GM04504 (cell line): Measurements from ENCODE around the gene TGOLN2.
"Not testable (repeated sequence)": the region's sequence is repeated elsewhere in the genome, so short reads cannot be mapped to it uniquely, and the experiment has no call there.

Source experiments
- DNase-seq: peaks from one replicate; pipeline ENCODE4 v3.0.0-alpha.2; 2012; ENCODE audit warnings: low read depth

Gene TGOLN2

DNA sequence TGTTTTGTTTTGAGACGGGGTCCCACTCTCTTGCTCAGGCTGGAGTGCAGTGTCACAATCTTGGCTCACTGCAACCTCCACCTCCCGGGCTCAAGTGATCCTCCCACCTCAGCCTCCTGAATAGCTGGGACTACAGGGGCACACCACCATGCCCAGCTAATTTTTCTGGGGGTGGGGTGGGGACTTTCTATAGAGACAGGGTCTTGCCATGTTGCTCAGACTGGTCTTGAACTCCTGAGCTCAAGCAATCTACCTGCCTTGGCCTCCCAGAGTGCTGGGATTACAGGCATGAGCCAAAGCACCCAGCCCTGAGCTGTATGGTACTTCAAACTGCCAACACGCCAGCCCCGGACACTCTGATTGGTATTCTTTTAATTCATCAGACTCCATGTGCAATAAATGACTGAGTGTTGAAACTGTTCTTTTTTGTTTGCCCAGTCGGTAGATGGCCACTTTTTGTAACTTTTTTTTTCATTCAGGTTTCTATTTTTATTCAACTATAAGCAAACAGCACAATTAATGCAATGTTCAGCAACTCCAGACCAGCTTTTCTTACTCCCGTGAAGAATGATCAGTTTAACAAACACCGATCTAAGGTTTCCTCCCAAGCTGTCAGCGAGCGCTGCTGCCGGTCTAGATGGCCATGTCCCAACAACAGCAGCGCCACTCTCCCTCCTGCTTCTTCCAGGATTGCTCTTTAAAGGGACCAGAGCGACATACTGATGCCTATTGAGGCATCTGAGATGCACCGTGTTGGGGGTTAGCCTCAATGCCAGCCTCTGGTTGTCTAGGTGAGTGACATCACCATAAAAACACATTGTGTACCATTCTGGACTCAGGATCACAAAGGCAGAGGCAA lies 12.5 kb upstream of the TGOLN2 start:
- DNase-seq, result no peak

DNA sequence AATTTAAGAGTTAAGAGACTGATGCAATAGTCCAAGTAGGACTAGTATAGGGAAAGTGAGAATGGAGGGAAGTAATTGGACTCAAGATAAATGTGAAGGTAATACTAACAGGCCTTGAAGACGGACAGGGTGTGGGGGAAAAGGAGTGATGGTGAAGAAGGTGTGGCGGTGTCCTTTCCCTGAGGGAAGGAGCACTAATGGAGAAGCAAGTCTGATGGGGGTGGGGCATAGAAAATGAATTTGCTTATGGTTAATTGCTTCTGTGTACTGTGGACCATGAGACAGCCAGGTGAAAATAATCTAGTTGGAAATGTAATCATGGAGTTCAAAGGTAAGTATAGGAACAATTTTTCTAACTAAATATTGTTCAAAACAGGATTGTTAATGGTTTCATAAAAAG lies 7.1 kb upstream of the TGOLN2 start:
- no peak for DNase-seq

DNA sequence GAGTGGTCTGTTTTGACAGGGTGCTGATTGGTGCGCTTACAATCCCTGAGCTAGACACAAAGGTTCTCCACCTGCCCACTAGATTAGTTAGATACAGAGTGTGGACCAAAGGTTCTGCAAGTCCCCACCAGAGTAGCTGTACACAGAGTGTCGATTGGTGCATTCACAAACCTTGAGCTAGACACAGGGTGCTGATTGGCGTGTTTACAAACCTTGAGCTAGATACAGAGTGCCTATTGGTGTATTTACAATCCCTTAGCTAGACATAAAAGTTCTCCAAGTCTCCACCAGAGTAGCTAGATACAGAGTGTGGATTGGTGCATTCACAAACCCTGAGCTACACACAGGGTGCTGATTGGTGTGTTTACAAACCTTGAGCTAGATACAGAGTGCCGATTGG lies 6.1 kb upstream of the TGOLN2 start:
- DNase-seq, result not testable (repeated sequence)

DNA sequence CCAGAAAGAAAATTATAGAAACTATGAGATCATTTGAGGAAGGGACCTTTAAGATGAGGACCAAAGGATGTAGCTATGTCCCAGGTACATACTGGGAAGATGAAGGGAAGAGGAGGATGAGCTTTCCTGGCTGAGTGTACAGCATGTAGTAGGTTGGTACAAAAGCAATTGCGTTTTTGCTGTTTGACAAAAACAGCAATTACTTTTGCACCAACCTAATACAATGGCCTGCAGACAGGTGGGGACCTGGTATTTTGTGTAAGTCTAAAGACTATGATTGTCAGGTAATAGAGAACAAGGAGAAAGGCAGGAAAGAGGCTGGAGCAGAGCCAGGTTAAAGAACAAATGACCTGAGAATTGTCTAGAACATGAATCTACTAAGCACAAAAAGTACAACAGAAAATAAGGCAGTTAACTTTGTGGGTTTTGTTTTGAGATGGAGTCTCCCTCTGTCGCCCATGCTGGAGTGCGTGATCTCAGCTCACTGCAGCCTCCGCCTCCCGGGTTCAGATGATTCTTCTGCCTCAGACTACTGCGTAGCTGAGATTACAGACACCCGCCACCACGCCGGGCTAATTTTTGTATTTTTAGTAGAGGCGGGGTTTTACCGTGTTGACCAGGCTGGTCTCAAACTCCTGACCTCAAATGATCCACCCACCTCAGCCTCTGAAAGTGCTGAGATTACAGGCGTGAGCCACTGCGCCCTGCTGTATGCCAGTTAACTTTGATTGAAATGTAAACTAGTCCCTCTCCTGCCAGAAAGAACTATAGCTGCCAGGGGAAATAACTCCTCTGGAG lies 3.2 kb upstream of the TGOLN2 start:
- no peak for DNase-seq

DNA sequence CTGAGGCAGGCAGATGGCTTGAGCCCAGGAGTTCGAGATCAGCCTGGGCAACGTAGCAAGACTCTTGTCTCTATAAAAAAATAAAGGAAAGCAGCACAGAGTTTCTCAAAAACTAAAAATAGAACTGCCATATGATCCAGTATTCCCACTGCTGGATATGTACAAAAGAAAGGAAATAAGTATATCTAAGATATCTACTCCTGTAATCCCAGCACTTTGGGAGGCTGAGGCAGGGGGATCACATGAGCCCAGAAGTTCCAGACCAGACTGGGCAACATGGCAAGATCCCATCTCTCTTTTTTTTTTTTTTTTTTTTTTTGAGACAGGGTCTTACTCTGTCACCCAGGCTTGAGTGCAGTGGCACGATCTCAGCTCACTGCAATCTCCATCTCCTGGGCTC lies 1.9 kb upstream of the TGOLN2 start:
- DNase-seq, result not testable (repeated sequence)

DNA sequence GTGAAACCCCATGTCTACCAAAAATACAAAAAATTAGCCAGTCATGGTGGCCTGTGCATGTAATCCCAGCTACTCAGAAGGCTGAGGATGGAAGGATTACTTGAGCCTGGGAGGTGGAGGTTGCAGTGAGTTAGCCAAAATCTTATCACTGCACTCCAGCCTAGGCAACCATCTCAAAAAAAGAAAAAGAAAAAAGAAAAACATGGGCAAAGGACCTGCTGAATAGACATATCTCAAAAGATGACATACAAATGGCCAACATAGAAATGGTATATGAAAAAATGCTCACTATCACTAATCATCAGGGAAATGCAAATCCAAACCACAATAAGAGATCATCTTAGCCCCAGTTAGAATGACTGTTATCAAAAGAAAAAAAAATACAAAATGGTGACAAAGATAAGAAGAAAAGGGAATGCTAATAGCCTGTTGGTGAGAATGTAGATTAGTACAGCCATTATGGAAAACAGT lies 1.4 kb upstream of the TGOLN2 start:
- no peak for DNase-seq

DNA sequence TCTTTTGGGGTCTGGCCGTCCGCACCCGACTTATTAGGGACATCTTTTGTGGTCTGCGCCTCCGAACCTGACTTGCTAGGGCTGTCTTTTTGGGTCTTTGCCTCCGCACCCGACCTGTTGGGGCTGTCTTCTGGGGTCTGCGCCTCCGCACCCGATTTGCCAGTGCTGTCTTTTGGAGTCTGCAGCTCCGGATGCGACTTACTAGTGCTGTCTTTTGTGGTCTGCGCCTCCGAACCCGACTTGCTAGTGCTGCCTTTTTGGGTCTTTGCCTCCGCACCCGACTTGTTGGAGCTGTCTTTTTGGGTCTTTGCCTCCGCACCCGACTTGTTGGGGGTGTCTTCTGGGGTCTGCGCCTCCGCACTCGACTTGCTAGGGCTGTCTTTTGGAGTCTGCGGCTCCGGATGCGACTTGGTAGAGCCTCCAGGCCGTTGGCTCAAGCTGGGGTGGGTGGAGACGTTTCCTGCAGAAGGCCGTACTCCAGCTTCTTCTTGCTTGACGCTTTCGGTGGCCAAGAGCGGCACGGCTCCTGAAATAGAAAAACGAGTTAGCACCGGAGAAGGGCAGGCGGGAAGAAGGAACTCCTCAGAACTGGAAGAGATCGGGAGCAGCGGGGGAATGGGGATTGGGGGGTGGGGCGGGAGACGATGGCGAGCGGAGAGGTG lies 498 bp downstream of the TGOLN2 start:
- DNase-seq, result no peak

DNA sequence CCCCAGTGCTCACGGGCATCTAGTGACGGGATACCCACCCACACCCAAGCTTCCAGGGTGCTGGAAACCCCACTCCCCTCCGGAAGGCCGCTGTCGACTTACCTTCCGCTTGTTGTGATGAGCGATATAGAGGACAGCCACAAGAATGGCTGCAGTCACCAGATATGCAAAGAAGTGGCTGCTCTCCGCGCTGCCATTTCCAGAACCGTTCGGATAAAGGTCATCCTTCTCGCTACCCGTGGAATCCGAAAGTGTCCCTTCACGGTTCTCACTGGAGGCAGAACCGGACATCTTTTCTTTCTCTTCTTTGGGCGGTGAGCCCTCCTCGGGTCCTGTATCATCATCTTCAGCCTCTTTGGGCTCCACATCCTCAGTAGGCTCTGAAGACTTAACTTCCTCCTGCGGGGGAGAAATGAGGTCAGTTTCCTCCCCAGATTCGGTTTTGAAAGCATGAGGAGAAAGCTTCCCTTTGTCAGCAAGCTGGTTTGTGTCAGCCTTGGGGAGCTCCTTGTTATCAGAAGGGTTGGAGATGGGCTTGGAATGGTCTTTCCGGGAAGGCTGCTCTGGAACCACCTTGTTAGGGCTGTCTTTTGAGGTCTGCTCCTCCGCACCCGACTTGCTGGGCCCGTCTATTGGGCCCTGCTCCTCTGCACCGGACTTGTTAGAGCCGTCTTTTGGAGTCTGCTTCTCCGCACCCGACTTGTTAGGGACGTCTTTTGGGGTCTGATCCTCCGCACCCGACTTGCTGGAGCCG lies 1.2 kb downstream of the TGOLN2 start:
- DNase-seq, result no peak

DNA sequence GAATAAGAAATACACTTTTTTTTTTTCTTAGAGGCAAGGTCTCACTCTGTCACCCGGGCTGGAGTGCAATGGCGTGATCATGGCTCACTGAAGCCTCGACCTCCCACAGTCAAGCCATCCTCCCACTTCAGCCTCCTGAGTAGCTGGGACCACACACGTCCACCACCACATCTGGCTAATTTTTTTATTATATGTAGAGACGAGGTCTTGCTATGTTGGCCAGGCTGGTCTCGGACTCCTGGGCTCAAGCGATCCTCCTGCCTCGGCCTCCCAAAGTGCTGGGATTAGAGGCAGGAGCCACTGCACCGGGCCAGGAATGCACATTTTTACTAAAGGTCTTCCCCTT lies 2.4 kb downstream of the TGOLN2 start:
- no peak for DNase-seq

DNA sequence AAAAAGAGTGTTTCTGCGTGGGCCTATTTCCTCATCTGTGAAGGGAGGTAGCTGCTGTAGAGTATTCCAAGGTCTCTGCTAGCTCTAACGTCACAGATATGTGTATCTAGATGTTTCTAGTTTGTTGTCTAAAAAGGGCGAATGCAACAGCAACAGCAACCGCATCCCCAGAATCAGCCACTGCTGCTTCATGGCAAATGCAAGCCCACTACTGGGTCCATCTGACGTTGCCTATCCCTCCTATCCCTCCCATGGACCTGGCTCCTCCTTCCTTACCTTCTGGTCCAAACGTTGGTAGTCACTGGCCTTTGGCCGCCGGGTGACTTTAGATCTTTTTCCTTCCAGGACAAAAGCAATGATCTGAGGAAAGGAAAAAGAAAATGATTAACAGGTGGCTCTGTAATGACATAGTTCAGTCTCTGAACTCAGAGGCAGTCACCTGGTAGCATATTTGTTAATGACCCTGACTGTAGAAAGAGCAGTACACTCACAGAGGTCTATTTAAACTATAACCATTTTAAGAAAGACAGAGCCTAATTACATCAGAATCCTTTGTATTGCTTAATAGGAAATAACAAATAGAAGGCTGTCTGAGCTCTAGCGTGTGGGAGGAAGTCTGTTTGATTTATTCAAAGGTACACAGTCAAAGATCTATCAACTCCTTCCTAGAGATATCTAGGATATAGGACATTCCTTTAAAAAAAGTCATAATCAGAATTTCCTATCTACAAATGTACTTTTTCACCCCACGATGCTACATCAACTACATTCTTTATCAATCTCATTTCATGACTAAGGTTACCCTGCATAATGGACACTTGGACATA lies 2.9 kb downstream of the TGOLN2 start:
- DNase-seq, result no peak

DNA sequence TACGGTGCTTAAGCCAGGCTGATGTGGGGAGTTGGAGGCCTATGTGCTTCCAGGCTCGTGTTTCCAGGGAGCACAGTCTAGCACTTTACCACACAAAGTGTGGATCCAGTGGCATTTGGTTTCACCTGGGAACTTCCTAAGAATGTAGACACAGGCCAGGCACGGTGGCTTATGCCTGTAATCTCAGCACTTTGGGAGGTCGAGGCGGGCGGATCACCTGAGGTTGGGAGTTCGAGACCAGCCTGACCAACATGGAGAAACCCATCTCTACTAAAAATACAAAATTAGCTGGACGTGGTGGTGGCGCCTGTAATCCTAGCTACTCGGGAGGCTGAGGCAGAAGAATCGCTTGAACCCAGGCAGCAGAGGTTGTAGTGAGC lies 3.8 kb downstream of the TGOLN2 start:
- not testable (repeated sequence) for DNase-seq

DNA sequence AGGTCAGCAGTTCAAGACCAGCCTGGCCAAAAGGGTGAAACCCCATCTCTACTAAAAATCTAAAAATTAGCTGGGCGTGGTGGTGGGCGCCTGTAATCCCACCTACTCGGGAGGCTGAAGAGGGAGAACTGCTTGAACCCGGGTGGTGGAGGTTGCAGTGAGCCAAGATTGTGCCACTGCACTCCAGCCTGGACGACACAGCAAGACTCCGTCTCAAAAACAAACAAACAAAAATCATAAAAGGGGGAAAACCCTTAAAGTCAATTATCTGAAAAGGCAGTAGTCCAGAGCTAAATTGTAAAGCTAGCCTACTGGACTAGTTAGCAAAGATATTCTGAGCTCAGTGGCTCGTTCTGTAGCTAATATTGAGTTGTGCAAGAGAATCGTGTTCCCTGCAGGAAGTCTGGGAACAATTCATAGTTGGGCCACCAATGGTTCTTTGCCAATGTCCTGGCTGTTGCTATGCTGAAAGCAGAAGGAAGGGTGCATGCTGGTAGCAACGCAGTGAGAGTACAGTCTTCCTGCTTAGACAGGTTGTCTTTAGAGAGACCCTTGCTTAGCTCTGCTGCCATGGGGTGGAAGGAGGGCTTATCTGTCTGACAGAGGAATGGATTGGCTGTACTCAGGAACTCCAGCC lies 4.3 kb downstream of the TGOLN2 start:
- no peak for DNase-seq

DNA sequence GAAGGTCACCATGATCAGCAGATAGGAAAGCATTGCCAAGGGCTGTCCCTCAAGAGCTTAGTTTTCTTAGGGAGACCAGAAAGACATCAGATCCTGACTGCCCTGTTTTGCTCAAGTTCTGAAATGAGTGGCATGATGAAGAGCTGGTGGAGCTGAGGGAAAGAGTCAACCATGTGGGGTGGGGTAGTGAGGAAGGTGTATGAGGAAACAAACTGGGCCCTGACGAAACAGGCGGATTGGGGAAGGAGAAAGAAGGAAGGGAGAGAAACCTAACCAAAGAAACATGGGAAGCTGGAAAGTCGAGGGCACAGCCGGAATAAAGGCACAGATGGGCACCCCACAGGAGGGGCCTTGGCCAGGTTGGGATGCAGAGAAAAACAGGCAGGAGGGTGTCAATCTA lies 8.0 kb downstream of the TGOLN2 start:
- DNase-seq, result no peak

DNA sequence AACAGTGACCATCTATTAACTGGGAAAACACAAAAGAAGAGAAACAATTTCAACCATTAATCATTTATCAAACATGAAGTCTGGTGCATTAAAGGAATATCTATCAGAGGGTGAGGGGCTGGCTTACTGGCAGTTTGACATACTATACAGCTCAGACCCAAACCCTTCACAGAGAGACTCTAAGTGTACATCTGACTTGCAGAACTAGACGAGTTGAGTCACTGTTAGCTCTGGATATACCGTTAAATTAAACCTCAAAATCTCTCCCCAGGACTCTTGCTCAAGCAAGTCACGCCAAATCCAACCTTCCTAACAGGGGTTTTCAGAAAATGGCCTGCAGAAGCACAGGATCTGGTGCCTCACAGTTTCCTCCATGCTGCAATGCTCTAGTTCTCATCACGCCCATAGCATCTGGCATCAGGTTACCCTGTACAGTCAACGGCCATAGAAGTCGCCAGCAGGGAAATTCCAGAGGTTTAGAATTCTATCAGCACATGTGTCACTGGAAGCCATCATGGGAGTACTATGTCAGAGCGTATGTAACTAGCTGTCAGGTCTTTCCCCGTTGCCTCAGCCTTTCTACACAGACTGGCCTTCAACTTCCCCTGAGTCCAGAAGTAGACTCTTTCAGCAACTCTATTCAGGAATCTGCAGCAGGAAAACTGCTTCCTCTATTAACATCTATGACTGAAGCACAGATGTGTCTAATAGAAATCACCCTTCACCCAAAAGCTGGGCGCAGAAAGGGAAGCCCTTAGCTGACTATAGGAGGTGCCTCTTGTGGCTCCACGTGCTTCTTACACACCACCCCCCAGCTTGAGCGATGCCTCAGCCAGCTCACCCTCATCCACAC lies 9.3 kb downstream of the TGOLN2 start:
- DNase-seq, result no peak

DNA sequence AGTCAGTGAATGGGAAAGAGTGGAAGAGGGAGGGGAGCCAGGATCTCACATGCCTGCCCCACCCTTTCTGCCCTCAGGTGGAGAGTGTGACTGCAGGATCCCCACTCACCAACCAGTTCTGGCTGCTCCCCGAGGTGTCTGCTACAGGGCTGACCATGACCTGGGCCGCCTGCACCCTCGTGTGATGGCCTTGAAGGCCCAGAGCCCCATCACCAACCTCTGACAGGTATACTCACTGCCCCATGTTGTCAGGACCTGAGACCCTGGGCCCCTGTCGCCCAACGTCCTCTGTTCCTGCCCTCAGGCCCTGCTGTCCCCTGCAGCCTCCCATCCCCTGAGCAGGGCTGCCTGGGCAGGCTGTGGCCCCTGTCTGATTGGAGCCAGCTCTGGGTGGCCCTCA lies 11.9 kb downstream of the TGOLN2 start:
- not testable (repeated sequence) for DNase-seq

DNA sequence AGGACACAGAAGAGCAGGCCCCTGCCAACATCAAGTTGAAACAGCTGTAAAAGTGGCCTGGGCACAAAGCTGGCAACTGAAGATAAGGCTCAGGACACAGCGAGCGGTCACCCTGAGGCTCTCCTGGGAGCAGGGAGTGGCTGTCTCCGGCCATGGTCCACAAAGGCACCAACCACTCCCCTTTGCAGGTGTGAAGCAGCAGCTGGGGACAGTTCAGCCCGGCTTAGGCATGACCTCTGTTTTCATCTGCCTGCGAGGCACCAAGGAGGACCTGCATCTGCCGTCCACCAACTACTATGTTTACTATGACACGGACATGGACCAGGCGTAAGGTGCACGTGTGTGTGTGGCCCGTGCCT lies 12.9 kb downstream of the TGOLN2 start:
- no peak for DNase-seq

DNA sequence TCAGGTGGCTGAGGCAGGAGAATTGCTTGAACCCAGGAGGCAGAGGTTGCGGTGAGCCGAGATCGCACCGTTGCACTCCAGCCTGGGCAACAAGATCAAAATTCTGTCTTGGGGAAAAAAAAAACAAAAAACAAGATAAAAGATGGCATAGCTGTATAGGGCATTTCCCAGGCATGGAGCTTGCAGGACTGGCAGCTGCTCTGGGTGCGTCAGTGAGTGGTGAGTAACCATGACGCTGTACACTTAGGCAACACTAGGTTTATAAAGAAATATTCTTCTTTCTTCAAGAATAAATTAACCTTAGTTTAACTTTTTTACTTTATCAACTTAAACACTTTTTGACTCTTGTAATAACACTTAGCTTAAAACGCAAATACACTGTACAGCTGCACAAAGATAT lies 15.4 kb downstream of the TGOLN2 start:
- no peak for DNase-seq

DNA sequence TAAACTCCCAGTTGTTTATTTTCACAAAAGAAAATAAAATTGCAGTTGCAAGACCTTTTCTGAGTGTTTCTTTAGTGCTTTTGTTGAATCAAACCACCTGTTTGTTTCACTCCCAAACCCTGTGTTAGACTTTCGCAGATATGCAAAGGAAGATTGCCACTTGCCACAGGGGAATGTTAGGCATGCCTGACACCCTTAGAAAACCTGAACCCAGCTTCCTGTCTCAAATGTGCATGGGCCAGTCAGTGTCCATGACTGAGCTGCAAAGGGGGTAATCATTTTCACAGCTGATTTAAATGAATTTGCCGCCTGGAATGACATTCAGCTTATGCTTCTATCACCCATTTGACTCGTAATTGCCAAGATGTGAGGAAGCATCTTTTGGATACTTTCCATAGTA lies 17.5 kb downstream of the TGOLN2 start:
- no peak for DNase-seq

DNA sequence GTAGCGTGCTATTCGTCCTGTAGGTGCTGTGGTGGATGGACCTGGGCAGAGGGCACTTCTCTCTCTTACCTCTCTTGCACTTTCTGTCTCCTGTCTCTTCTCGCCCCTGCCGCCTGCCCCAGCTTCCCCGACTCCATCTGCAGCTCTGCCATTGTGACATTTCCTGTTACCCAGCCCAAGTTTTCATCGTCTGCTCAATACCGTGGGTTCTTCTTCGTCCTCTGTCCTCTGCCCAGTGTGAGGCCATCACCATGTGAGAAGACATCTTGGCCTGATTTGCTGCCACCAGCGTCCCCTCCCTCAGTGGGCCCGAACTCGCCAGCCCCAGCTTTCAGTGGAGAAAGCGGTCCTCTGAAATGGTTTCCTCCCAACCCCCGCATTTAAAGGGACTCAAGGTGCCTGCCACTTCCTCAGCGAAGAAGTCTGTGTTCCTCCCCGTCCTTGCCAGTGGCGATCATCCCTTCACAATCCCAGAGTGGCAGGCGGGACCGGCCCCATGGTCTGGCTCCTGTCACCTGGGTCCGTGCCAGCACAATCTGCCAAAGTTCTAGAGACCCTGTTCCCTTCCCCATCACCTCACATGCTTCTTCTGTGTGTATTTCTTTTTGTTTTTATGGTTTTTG lies 18.0 kb downstream of the TGOLN2 start:
- DNase-seq, result no peak
